ENCODE measurements around the gene SLC17A3.

GRCh38 chr6:25888626-25889025 lies 14.6 kb upstream of the SLC17A3 start:
- TF ChIP-seq, protein P1, sequence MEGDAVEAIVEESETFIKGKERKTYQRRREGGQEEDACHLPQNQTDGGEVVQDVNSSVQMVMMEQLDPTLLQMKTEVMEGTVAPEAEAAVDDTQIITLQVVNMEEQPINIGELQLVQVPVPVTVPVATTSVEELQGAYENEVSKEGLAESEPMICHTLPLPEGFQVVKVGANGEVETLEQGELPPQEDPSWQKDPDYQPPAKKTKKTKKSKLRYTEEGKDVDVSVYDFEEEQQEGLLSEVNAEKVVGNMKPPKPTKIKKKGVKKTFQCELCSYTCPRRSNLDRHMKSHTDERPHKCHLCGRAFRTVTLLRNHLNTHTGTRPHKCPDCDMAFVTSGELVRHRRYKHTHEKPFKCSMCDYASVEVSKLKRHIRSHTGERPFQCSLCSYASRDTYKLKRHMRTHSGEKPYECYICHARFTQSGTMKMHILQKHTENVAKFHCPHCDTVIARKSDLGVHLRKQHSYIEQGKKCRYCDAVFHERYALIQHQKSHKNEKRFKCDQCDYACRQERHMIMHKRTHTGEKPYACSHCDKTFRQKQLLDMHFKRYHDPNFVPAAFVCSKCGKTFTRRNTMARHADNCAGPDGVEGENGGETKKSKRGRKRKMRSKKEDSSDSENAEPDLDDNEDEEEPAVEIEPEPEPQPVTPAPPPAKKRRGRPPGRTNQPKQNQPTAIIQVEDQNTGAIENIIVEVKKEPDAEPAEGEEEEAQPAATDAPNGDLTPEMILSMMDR (IDR thresholded peaks at IDR 0.05) = no peak
- TF ChIP-seq POLR2A (IDR thresholded peaks at IDR 0.05) = no peak

All from uterus (tissue), 2 donors.